ENCODE measurements around the gene INPP5A.

Gene INPP5A

GRCh38 chr10:132607491-132607890 is 69.9 kb downstream of the INPP5A start:
- no peak overlapping the region for H3K4me2 ChIP-seq (ENCODE audit: low read length)
- H3K9ac ChIP-seq (ENCODE audit: low read length): no peak overlapping the region
- no peak overlapping the region for H3K27ac ChIP-seq (ENCODE audit: low read depth, low read length)
- H3K23ac ChIP-seq (ENCODE audit: low read length): no peak overlapping the region
- H2BK120ac ChIP-seq (ENCODE audit: low read depth, low read length): no peak overlapping the region
- no peak overlapping the region for H4K8ac ChIP-seq (ENCODE audit: low read depth, low read length)
- H3K4me1 ChIP-seq (ENCODE audit: control insufficient read depth, low read depth, low read length): no peaks in the 10 kb centered on the region
- H4K5ac ChIP-seq (ENCODE audit: low read length): no peak overlapping the region
- H3K4me3 ChIP-seq (ENCODE audit: low read length): no peak overlapping the region
- no peaks in the 10 kb centered on the region for H3K27me3 ChIP-seq (ENCODE audit: insufficient read depth, low read length, poor library complexity)
- WGBS (ENCODE audit: extremely low coverage, insufficient coverage, low lambda C conversion rate): no CpG with 5 or more reads among the region's 20 CpGs
- H3K18ac ChIP-seq (ENCODE audit: low read length): no peak overlapping the region
- no peak overlapping the region for H3K56ac ChIP-seq (ENCODE audit: low read length)
- H2BK5ac ChIP-seq (ENCODE audit: low read length): no peak overlapping the region
- H3K4ac ChIP-seq (ENCODE audit: low read depth, low read length): no peak overlapping the region
- no peak overlapping the region for H2AK5ac ChIP-seq (ENCODE audit: low read length)
- no peaks in the 10 kb centered on the region for H3K79me1 ChIP-seq (ENCODE audit: low read length)
- no peaks in the 10 kb centered on the region for H3K79me2 ChIP-seq (ENCODE audit: control insufficient read depth, insufficient read depth, low read length)
- no peak for DNase-seq
- H2BK15ac ChIP-seq (replicated peaks; ENCODE audit: low read depth): no peak overlapping the region
- no peaks in the 10 kb centered on the region for H3K36me3 ChIP-seq (ENCODE audit: control insufficient read depth, insufficient read depth, low read length)

GRCh38 chr10:132607961-132608495 is 70.4 kb downstream of the INPP5A start:
- no peaks in the 10 kb centered on the region for H3K79me1 ChIP-seq (ENCODE audit: low read length)
- H3K79me2 ChIP-seq (ENCODE audit: control insufficient read depth, insufficient read depth, low read length): no peaks in the 10 kb centered on the region
- WGBS (ENCODE audit: extremely low coverage, insufficient coverage, low lambda C conversion rate): no CpG with 5 or more reads among the region's 25 CpGs

GRCh38 chr10:132608511-132609195 is 71.1 kb downstream of the INPP5A start:
- Histone ChIP-seq H4K5ac (ENCODE audit: low read length) (no peak overlapping the region), H3K9ac (ENCODE audit: low read length) (no peak overlapping the region), H3K36me3 (ENCODE audit: control insufficient read depth, insufficient read depth, low read length) (no peaks in the 10 kb centered on the region), H3K18ac (ENCODE audit: low read length) (no peak overlapping the region), H3K27ac (ENCODE audit: low read depth, low read length) (no peak overlapping the region), H3K27me3 (ENCODE audit: insufficient read depth, low read length, poor library complexity) (no peaks in the 10 kb centered on the region), H2BK120ac (ENCODE audit: low read depth, low read length) (no peak overlapping the region), H3K4ac (ENCODE audit: low read depth, low read length) (no peak overlapping the region), H2BK15ac (replicated peaks; ENCODE audit: low read depth) (no peak overlapping the region), H2BK5ac (ENCODE audit: low read length) (no peak overlapping the region), H3K23ac (ENCODE audit: low read length) (no peak overlapping the region), H3K79me1 (ENCODE audit: low read length) (no peaks in the 10 kb centered on the region), H3K79me2 (ENCODE audit: control insufficient read depth, insufficient read depth, low read length) (no peaks in the 10 kb centered on the region), H3K4me1 (ENCODE audit: control insufficient read depth, low read depth, low read length) (no peaks in the 10 kb centered on the region), H3K4me2 (ENCODE audit: low read length) (no peak overlapping the region), H4K8ac (ENCODE audit: low read depth, low read length) (no peak overlapping the region), H3K4me3 (ENCODE audit: low read length) (no peak overlapping the region), H3K56ac (ENCODE audit: low read length) (no peak overlapping the region), H2AK5ac (ENCODE audit: low read length) (no peak overlapping the region)
- no CpG with 5 or more reads among the region's 18 CpGs for WGBS (ENCODE audit: extremely low coverage, insufficient coverage, low lambda C conversion rate)
- no peak for DNase-seq

More at GRCh38 chr10:132607961-132608495, 70.4 kb downstream of the INPP5A start:
- no peak overlapping the region for H3K27ac ChIP-seq (ENCODE audit: low read depth, low read length)
- no peak for DNase-seq
- no peak overlapping the region for H3K18ac ChIP-seq (ENCODE audit: low read length)
- H3K4me2 ChIP-seq (ENCODE audit: low read length): no peak overlapping the region
- H2BK5ac ChIP-seq (ENCODE audit: low read length): no peak overlapping the region
- no peaks in the 10 kb centered on the region for H3K27me3 ChIP-seq (ENCODE audit: insufficient read depth, low read length, poor library complexity)
- no peak overlapping the region for H3K56ac ChIP-seq (ENCODE audit: low read length)
- no peaks in the 10 kb centered on the region for H3K36me3 ChIP-seq (ENCODE audit: control insufficient read depth, insufficient read depth, low read length)
- H3K4me3 ChIP-seq (ENCODE audit: low read length): no peak overlapping the region
- no peak overlapping the region for H3K9ac ChIP-seq (ENCODE audit: low read length)
- no peaks in the 10 kb centered on the region for H3K4me1 ChIP-seq (ENCODE audit: control insufficient read depth, low read depth, low read length)
- no peak overlapping the region for H4K5ac ChIP-seq (ENCODE audit: low read length)
- H4K8ac ChIP-seq (ENCODE audit: low read depth, low read length): no peak overlapping the region
- no peak overlapping the region for H2BK15ac ChIP-seq (replicated peaks; ENCODE audit: low read depth)
- H3K4ac ChIP-seq (ENCODE audit: low read depth, low read length): no peak overlapping the region
- no peak overlapping the region for H3K23ac ChIP-seq (ENCODE audit: low read length)
- no peak overlapping the region for H2BK120ac ChIP-seq (ENCODE audit: low read depth, low read length)
- H2AK5ac ChIP-seq (ENCODE audit: low read length): no peak overlapping the region

GRCh38 chr10:132609211-132609610 is 71.6 kb downstream of the INPP5A start:
- no peaks in the 10 kb centered on the region for H3K27me3 ChIP-seq (ENCODE audit: insufficient read depth, low read length, poor library complexity)
- H3K4me3 ChIP-seq (ENCODE audit: low read length): no peak overlapping the region
- H3K79me1 ChIP-seq (ENCODE audit: low read length): no peaks in the 10 kb centered on the region
- H3K9ac ChIP-seq (ENCODE audit: low read length): no peak overlapping the region
- no peak overlapping the region for H3K27ac ChIP-seq (ENCODE audit: low read depth, low read length)
- H2BK5ac ChIP-seq (ENCODE audit: low read length): no peak overlapping the region
- no CpG with 5 or more reads among the region's 14 CpGs for WGBS (ENCODE audit: extremely low coverage, insufficient coverage, low lambda C conversion rate)
- no peak overlapping the region for H2AK5ac ChIP-seq (ENCODE audit: low read length)
- no peak overlapping the region for H3K56ac ChIP-seq (ENCODE audit: low read length)
- H2BK120ac ChIP-seq (ENCODE audit: low read depth, low read length): no peak overlapping the region
- H4K8ac ChIP-seq (ENCODE audit: low read depth, low read length): no peak overlapping the region
- no peak for DNase-seq
- no peak overlapping the region for H2BK15ac ChIP-seq (replicated peaks; ENCODE audit: low read depth)
- H4K5ac ChIP-seq (ENCODE audit: low read length): no peak overlapping the region
- H3K79me2 ChIP-seq (ENCODE audit: control insufficient read depth, insufficient read depth, low read length): no peaks in the 10 kb centered on the region
- H3K4ac ChIP-seq (ENCODE audit: low read depth, low read length): no peak overlapping the region
- no peaks in the 10 kb centered on the region for H3K36me3 ChIP-seq (ENCODE audit: control insufficient read depth, insufficient read depth, low read length)
- H3K18ac ChIP-seq (ENCODE audit: low read length): no peak overlapping the region
- H3K23ac ChIP-seq (ENCODE audit: low read length): no peak overlapping the region
- no peak overlapping the region for H3K4me2 ChIP-seq (ENCODE audit: low read length)
- no peaks in the 10 kb centered on the region for H3K4me1 ChIP-seq (ENCODE audit: control insufficient read depth, low read depth, low read length)

GRCh38 chr10:132610071-132610701 is 72.6 kb downstream of the INPP5A start:
- Histone ChIP-seq H3K27ac (ENCODE audit: low read depth, low read length) (no peak overlapping the region), H3K23ac (ENCODE audit: low read length) (no peak overlapping the region), H4K5ac (ENCODE audit: low read length) (no peak overlapping the region), H4K8ac (ENCODE audit: low read depth, low read length) (no peak overlapping the region), H3K4me1 (ENCODE audit: control insufficient read depth, low read depth, low read length) (no peaks in the 10 kb centered on the region), H2BK5ac (ENCODE audit: low read length) (no peak overlapping the region), H3K4me2 (ENCODE audit: low read length) (no peak overlapping the region), H3K18ac (ENCODE audit: low read length) (no peak overlapping the region), H2AK5ac (ENCODE audit: low read length) (no peak overlapping the region), H3K9ac (ENCODE audit: low read length) (no peak overlapping the region), H3K79me1 (ENCODE audit: low read length) (no peaks in the 10 kb centered on the region), H2BK120ac (ENCODE audit: low read depth, low read length) (no peak overlapping the region), H3K56ac (ENCODE audit: low read length) (no peak overlapping the region), H3K36me3 (ENCODE audit: control insufficient read depth, insufficient read depth, low read length) (no peaks in the 10 kb centered on the region), H3K27me3 (ENCODE audit: insufficient read depth, low read length, poor library complexity) (no peaks in the 10 kb centered on the region), H3K79me2 (ENCODE audit: control insufficient read depth, insufficient read depth, low read length) (no peaks in the 10 kb centered on the region), H3K4me3 (ENCODE audit: low read length) (no peak overlapping the region), H2BK15ac (replicated peaks; ENCODE audit: low read depth) (no peak overlapping the region), H3K4ac (ENCODE audit: low read depth, low read length) (no peak overlapping the region)
- WGBS (ENCODE audit: extremely low coverage, insufficient coverage, low lambda C conversion rate): no CpG with 5 or more reads among the region's 20 CpGs
- DNase-seq: no peak

Measured in mesendoderm (in vitro differentiated cells).